GM23338 (cell line): ENCODE measurements around the gene S100A1. TPM values are rescaled to one million over a fixed set of nuclear protein-coding genes. Genes with fewer than 3 reads are reported as not detected.

Source experiments
- ATAC-seq: fragments of 200-7000 bp; cut with Tn5 transposase; 3 replicates; pipeline ENCODE4 v1.9.1; 2020
- DNase-seq: peaks from one replicate; pipeline ENCODE4 v3.0.0-alpha.2; 2015; ENCODE audit warnings: low spot score
- H2AFZ ChIP-seq: fragments of 200-600 bp; sonication (generic); 2 replicates; pipeline ENCODE4 v1.8.0; 2016; ENCODE audit warnings: antibody characterized with exemption, mild to moderate bottlenecking, moderate library complexity
- H3F3A ChIP-seq: fragments of 200-600 bp; sonication (generic); replicated peaks from 2 replicates; pipeline ENCODE4 v1.8.0; 2017; ENCODE audit warnings: antibody characterized with exemption, mixed run types, low read depth
- H3K27ac ChIP-seq: fragments of 200-600 bp; sonication (generic); 2 replicates; pipeline ENCODE4 v1.6.1; 2016; ENCODE audit warnings: low read depth
- H3K27me3 ChIP-seq: fragments of 200-600 bp; sonication (generic); 2 replicates; pipeline ENCODE4 v1.8.0; 2016; ENCODE audit warnings: mild to moderate bottlenecking, mixed run types, moderate library complexity; ENCODE audit not compliant: insufficient read depth
- H3K36me3 ChIP-seq: fragments of 200-600 bp; sonication (generic); 2 replicates; pipeline ENCODE4 v1.8.0; 2016; ENCODE audit warnings: mild to moderate bottlenecking; ENCODE audit not compliant: insufficient read depth
- H3K4me1 ChIP-seq: fragments of 200-600 bp; sonication (generic); 2 replicates; pipeline ENCODE4 v1.8.0; 2016; ENCODE audit warnings: mild to moderate bottlenecking, moderate library complexity; ENCODE audit not compliant: insufficient read depth
- H3K4me2 ChIP-seq: fragments of 200-600 bp; sonication (generic); 2 replicates; pipeline ENCODE4 v1.7.1; 2017; ENCODE audit warnings: mixed run types
- H3K4me3 ChIP-seq: fragments of 200-600 bp; sonication (generic); 2 replicates; pipeline ENCODE4 v1.6.1; 2016; ENCODE audit warnings: mixed run types
- H3K79me2 ChIP-seq: fragments of 200-600 bp; sonication (generic); replicated peaks from 2 replicates; pipeline ENCODE4 v1.8.0; 2017; ENCODE audit warnings: mild to moderate bottlenecking; ENCODE audit not compliant: insufficient read depth
- H3K9me2 ChIP-seq: fragments of 200-600 bp; sonication (generic); 2 replicates; pipeline ENCODE4 v1.8.0; 2017; ENCODE audit not compliant: insufficient read depth
- H4K20me1 ChIP-seq: fragments of 200-600 bp; sonication (generic); replicated peaks from 2 replicates; pipeline ENCODE4 v1.8.0; 2017; ENCODE audit warnings: mild to moderate bottlenecking; ENCODE audit not compliant: insufficient read depth
- H3K27ac Mint-ChIP-seq: 2 replicates; pipeline ENCODE4 v1.8.0; 2020; ENCODE audit warnings: inconsistent platforms, mild to moderate bottlenecking, moderate library complexity, mixed read lengths
- H3K27me3 Mint-ChIP-seq: 3 replicates; pipeline ENCODE4 v1.8.0; 2022; ENCODE audit warnings: low read depth, mild to moderate bottlenecking, moderate library complexity, mixed read lengths, inconsistent platforms; ENCODE audit not compliant: insufficient read depth, poor library complexity
- H3K36me3 Mint-ChIP-seq: 3 replicates; pipeline ENCODE4 v1.8.0; 2021; ENCODE audit warnings: low read depth, mild to moderate bottlenecking, inconsistent platforms, moderate library complexity, mixed read lengths
- H3K4me1 Mint-ChIP-seq: 3 replicates; pipeline ENCODE4 v1.8.0; 2020; ENCODE audit warnings: mild to moderate bottlenecking, inconsistent platforms, mixed read lengths
- H3K4me3 Mint-ChIP-seq: 3 replicates; pipeline ENCODE4 v1.8.0; 2021; ENCODE audit warnings: moderate library complexity, mild to moderate bottlenecking, inconsistent platforms, mixed read lengths
- H3K9me3 Mint-ChIP-seq: 3 replicates; pipeline ENCODE4 v1.8.0; 2020; ENCODE audit warnings: moderate library complexity, mild to moderate bottlenecking, inconsistent platforms, mixed read lengths
- CREB1 ChIP-seq: fragments of 250-450 bp; sonication (Bioruptor Pico); IDR thresholded peaks from 2 replicates; pipeline ENCODE4 v1.5.0; 2020; ENCODE audit warnings: low read depth, mild to moderate bottlenecking, moderate library complexity
- CTCF ChIP-seq, 2 experiments: fragments of 200-600 bp in 1 of 2; sonication (generic) in 1 of 2; conservative IDR thresholded peaks; 2 replicates each; pipeline versions ENCODE4 v1.5.1 to v1.6.1; 2016 to 2017; ENCODE audit warnings: antibody characterized with exemption in 2 of 2, low read depth in 2 of 2, mild to moderate bottlenecking in 2 of 2, moderate library complexity in 1 of 2
- EZH2 ChIP-seq: fragments of 200-600 bp; sonication (generic); IDR thresholded peaks from one replicate; pipeline ENCODE4 v1.8.0; 2017; ENCODE audit warnings: antibody characterized with exemption, mild to moderate bottlenecking, low read depth; ENCODE audit not compliant: unreplicated experiment
- EZH2phosphoT487 ChIP-seq: fragments of 200-600 bp; sonication (generic); IDR thresholded peaks from one replicate; pipeline ENCODE4 v1.8.1; 2018; ENCODE audit warnings: antibody characterized with exemption; ENCODE audit not compliant: unreplicated experiment
- JUNB ChIP-seq: IDR thresholded peaks from one replicate; pipeline ENCODE4 v1.6.1; 2016; ENCODE audit warnings: antibody characterized with exemption; ENCODE audit not compliant: unreplicated experiment
- NANOG ChIP-seq: IDR thresholded peaks from 2 replicates; pipeline ENCODE4 v1.6.1; 2016; ENCODE audit warnings: antibody characterized with exemption, borderline replicate concordance
- POLR2AphosphoS5 ChIP-seq: IDR thresholded peaks from 2 replicates; pipeline ENCODE4 v1.6.1; 2016; ENCODE audit warnings: antibody characterized with exemption, low read depth
- STAT1 ChIP-seq: IDR thresholded peaks from one replicate; pipeline ENCODE4 v1.6.1; 2016; ENCODE audit warnings: antibody characterized with exemption; ENCODE audit not compliant: unreplicated experiment
- ZNF114 ChIP-seq: fragments of 250-450 bp; sonication (Bioruptor Pico); IDR thresholded peaks from 2 replicates; pipeline ENCODE4 v1.5.0; 2020; ENCODE audit warnings: mild to moderate bottlenecking, moderate library complexity
- ZNF331 ChIP-seq: fragments of 250-450 bp; sonication (Bioruptor Pico); IDR thresholded peaks from 2 replicates; pipeline ENCODE4 v1.5.0; 2020; ENCODE audit warnings: low read depth, mild to moderate bottlenecking, moderate library complexity
- polyA plus RNA-seq: library from polyadenylated mRNA; unstranded; fragments of >200 nt; fragmentation: Nextera tagmentation; extraction: Ambion mirVana; gene quantifications from 2 replicates; pipeline ENCODE4 v1.2.1, GENCODE V29; 2016
- total RNA-seq: library from RNA; depleted of rRNA; stranded (reverse); fragments of >200 nt; shearing (Covaris generic); gene quantifications from 2 replicates; pipeline ENCODE4 v1.2.3, GENCODE V29; 2014
- TF ChIP-seq, protein P1 (sequence below): IDR thresholded peaks from 2 replicates; pipeline ENCODE4 v1.6.1; 2016; ENCODE audit warnings: antibody characterized with exemption
- TF ChIP-seq, protein P2 (sequence below): fragments of 250-450 bp; sonication (Bioruptor Pico); IDR thresholded peaks from 2 replicates; pipeline ENCODE4 v1.5.0; 2020; ENCODE audit warnings: mild to moderate bottlenecking, moderate library complexity
- TF ChIP-seq, protein P3 (sequence below): IDR thresholded peaks from one replicate; pipeline ENCODE4 v1.6.1; 2018; ENCODE audit warnings: antibody characterized with exemption; ENCODE audit not compliant: unreplicated experiment

S100A1 gene
- total and polyA plus RNA-seq, 2 experiments from 2014 or later: 0.13 to 0.66 TPM

- H3K27ac Mint-ChIP-seq: peak overlapping the region; percentile 94; the same call in 1 of the 2 replicates
- H3K27me3 Mint-ChIP-seq: peaks cover 8% of the 10 kb centered on the region
- Histone ChIP-seq H3K27me3 (no peaks in the 10 kb centered on the region), H4K20me1 (peaks cover 6% of the 10 kb centered on the region), H3F3A (peaks cover 39% of the 10 kb centered on the region), H3K4me3 (peak overlapping the region; percentile 88), H3K27ac (0 out of 2 replicates have a peak overlapping the region, but pooled peaks have one; percentile 23), H3K9me2 (no peaks in the 10 kb centered on the region), H3K4me1 (peaks cover 8% of the 10 kb centered on the region), H3K4me2 (peak overlapping the region; percentile 86), H2AFZ (no peak overlapping the region), H3K79me2 (peaks cover 13% of the 10 kb centered on the region), H3K36me3 (peaks cover 31% of the 10 kb centered on the region)
- ATAC-seq (no peak), DNase-seq (no peak)
- peak overlapping the region; percentile 93 for H3K4me3 Mint-ChIP-seq
- H3K36me3 Mint-ChIP-seq: peaks cover 42% of the 10 kb centered on the region
- TF ChIP-seq, protein P1, sequence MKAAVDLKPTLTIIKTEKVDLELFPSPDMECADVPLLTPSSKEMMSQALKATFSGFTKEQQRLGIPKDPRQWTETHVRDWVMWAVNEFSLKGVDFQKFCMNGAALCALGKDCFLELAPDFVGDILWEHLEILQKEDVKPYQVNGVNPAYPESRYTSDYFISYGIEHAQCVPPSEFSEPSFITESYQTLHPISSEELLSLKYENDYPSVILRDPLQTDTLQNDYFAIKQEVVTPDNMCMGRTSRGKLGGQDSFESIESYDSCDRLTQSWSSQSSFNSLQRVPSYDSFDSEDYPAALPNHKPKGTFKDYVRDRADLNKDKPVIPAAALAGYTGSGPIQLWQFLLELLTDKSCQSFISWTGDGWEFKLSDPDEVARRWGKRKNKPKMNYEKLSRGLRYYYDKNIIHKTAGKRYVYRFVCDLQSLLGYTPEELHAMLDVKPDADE: no peak
- TF ChIP-seq ZNF331 (no peak), EZH2phosphoT487 (no peak), CREB1 (CRISPR knock-in tag) (no peak), NANOG (no peak), POLR2AphosphoS5 (no peak), ZNF114 (CRISPR knock-in tag) (no peak), CTCF (conservative IDR thresholded peaks at IDR 0.05; ENCODE audit: low read depth in 2 of 2) (no peak), STAT1 (no peak), JUNB (no peak), EZH2 (no peak)
- TF ChIP-seq, protein P2, sequence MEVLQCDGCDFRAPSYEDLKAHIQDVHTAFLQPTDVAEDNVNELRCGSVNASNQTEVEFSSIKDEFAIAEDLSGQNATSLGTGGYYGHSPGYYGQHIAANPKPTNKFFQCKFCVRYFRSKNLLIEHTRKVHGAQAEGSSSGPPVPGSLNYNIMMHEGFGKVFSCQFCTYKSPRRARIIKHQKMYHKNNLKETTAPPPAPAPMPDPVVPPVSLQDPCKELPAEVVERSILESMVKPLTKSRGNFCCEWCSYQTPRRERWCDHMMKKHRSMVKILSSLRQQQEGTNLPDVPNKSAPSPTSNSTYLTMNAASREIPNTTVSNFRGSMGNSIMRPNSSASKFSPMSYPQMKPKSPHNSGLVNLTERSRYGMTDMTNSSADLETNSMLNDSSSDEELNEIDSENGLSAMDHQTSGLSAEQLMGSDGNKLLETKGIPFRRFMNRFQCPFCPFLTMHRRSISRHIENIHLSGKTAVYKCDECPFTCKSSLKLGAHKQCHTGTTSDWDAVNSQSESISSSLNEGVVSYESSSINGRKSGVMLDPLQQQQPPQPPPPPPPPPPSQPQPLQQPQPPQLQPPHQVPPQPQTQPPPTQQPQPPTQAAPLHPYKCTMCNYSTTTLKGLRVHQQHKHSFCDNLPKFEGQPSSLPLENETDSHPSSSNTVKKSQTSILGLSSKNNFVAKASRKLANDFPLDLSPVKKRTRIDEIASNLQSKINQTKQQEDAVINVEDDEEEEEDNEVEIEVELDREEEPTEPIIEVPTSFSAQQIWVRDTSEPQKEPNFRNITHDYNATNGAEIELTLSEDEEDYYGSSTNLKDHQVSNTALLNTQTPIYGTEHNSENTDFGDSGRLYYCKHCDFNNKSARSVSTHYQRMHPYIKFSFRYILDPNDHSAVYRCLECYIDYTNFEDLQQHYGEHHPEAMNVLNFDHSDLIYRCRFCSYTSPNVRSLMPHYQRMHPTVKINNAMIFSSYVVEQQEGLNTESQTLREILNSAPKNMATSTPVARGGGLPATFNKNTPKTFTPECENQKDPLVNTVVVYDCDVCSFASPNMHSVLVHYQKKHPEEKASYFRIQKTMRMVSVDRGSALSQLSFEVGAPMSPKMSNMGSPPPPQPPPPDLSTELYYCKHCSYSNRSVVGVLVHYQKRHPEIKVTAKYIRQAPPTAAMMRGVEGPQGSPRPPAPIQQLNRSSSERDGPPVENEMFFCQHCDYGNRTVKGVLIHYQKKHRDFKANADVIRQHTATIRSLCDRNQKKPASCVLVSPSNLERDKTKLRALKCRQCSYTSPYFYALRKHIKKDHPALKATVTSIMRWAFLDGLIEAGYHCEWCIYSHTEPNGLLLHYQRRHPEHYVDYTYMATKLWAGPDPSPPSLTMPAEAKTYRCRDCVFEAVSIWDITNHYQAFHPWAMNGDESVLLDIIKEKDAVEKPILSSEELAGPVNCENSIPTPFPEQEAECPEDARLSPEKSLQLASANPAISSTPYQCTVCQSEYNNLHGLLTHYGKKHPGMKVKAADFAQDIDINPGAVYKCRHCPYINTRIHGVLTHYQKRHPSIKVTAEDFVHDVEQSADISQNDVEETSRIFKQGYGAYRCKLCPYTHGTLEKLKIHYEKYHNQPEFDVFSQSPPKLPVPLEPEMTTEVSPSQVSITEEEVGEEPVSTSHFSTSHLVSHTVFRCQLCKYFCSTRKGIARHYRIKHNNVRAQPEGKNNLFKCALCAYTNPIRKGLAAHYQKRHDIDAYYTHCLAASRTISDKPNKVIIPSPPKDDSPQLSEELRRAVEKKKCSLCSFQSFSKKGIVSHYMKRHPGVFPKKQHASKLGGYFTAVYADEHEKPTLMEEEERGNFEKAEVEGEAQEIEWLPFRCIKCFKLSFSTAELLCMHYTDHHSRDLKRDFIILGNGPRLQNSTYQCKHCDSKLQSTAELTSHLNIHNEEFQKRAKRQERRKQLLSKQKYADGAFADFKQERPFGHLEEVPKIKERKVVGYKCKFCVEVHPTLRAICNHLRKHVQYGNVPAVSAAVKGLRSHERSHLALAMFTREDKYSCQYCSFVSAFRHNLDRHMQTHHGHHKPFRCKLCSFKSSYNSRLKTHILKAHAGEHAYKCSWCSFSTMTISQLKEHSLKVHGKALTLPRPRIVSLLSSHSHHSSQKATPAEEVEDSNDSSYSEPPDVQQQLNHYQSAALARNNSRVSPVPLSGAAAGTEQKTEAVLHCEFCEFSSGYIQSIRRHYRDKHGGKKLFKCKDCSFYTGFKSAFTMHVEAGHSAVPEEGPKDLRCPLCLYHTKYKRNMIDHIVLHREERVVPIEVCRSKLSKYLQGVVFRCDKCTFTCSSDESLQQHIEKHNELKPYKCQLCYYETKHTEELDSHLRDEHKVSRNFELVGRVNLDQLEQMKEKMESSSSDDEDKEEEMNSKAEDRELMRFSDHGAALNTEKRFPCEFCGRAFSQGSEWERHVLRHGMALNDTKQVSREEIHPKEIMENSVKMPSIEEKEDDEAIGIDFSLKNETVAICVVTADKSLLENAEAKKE (CRISPR knock-in tag): no peak
- TF ChIP-seq, protein P3, sequence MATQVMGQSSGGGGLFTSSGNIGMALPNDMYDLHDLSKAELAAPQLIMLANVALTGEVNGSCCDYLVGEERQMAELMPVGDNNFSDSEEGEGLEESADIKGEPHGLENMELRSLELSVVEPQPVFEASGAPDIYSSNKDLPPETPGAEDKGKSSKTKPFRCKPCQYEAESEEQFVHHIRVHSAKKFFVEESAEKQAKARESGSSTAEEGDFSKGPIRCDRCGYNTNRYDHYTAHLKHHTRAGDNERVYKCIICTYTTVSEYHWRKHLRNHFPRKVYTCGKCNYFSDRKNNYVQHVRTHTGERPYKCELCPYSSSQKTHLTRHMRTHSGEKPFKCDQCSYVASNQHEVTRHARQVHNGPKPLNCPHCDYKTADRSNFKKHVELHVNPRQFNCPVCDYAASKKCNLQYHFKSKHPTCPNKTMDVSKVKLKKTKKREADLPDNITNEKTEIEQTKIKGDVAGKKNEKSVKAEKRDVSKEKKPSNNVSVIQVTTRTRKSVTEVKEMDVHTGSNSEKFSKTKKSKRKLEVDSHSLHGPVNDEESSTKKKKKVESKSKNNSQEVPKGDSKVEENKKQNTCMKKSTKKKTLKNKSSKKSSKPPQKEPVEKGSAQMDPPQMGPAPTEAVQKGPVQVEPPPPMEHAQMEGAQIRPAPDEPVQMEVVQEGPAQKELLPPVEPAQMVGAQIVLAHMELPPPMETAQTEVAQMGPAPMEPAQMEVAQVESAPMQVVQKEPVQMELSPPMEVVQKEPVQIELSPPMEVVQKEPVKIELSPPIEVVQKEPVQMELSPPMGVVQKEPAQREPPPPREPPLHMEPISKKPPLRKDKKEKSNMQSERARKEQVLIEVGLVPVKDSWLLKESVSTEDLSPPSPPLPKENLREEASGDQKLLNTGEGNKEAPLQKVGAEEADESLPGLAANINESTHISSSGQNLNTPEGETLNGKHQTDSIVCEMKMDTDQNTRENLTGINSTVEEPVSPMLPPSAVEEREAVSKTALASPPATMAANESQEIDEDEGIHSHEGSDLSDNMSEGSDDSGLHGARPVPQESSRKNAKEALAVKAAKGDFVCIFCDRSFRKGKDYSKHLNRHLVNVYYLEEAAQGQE: no peak
- peaks cover 7% of the 10 kb centered on the region for H3K4me1 Mint-ChIP-seq
- no peaks in the 10 kb centered on the region for H3K9me3 Mint-ChIP-seq
Observed at GRCh38 chr1:153659175-153659534, 30.9 kb downstream of the S100A1 start.
